Right lobe of liver (tissue), 4 donors: ENCODE results near the gene CFAP46.

Experiments used
- CTCF ChIP-seq, 4 donors: fragments of 200-600 bp in 3 of 4; fragments of 450-650 bp in 1 of 4; IDR thresholded peaks; one replicate each; pipeline versions ENCODE4 v1.5.1 to v1.8.0; 2016 to 2022; ENCODE audit warnings: antibody characterized with exemption in 4 of 4, mild to moderate bottlenecking in 2 of 4
- POLR2A ChIP-seq: fragments of 450-650 bp; IDR thresholded peaks from one replicate; pipeline ENCODE4 v1.6.1; 2017; ENCODE audit warnings: antibody characterized with exemption, mild to moderate bottlenecking
- donor health status: DM: no; HTN: no; CAD: no.
- donor health status: DM: no; HTN: no; CAD: no.
- donor health status: DM: no; HTN: yes; CAD: no.

GRCh38 chr10:132965411-132966057, 23.2 kb upstream of the CFAP46 start:
- TF ChIP-seq CTCF (IDR thresholded peaks at IDR 0.05): no peak
- no peak for TF ChIP-seq POLR2A
